HG03342 (cell line): ENCODE measurements around the gene ADGRB2.

Experiments
- ATAC-seq: cut with Tn5 transposase; IDR thresholded peaks from one replicate; pipeline ENCODE4 v1.9.1; 2021; ENCODE audit warnings: mild to moderate bottlenecking, moderate library complexity; ENCODE audit not compliant: unreplicated experiment

ADGRB2 gene

GRCh38 chr1:31704271-31705079 is 59.7 kb downstream of the ADGRB2 start:
- ATAC-seq: no peak

- ATAC-seq: no peak
These were observed 60.5 kb downstream of the ADGRB2 start, which contains the start of gene COL16A1 for GRCh38 chr1:31703431-31704270. Gene COL16A1 (minus strand): TSS chr1:31704017. CDS start chr1:31702193, 1,824 bp downstream.

- ATAC-seq: no peak
These were observed 61.2 kb downstream of the ADGRB2 start for GRCh38 chr1:31702836-31703404.

GRCh38 chr1:31701091-31701736 is 62.9 kb downstream of the ADGRB2 start:
- ATAC-seq: no peak

GRCh38 chr1:31700468-31701090 is 63.6 kb downstream of the ADGRB2 start:
- no peak for ATAC-seq

- ATAC-seq: no peak
These were observed 64.7 kb downstream of the ADGRB2 start for GRCh38 chr1:31699341-31699891.

- ATAC-seq: no peak
These were observed 66.7 kb downstream of the ADGRB2 start for GRCh38 chr1:31697369-31697984.

- ATAC-seq: no peak
These were observed 67.9 kb downstream of the ADGRB2 start for GRCh38 chr1:31696242-31696641.

GRCh38 chr1:31695327-31695726 is 68.8 kb downstream of the ADGRB2 start:
- ATAC-seq: no peak

- ATAC-seq: no peak
These were observed 69.2 kb downstream of the ADGRB2 start for GRCh38 chr1:31694964-31695313.

- no peak for ATAC-seq
These were observed 69.8 kb downstream of the ADGRB2 start for GRCh38 chr1:31694069-31694963.

GRCh38 chr1:31693231-31693630 is 70.9 kb downstream of the ADGRB2 start:
- ATAC-seq: no peak

- no peak for ATAC-seq
These were observed 72.2 kb downstream of the ADGRB2 start for GRCh38 chr1:31691951-31692350.

- ATAC-seq: no peak
These were observed 72.7 kb downstream of the ADGRB2 start for GRCh38 chr1:31691446-31691845.

GRCh38 chr1:31690921-31691320 is 73.2 kb downstream of the ADGRB2 start:
- no peak for ATAC-seq

GRCh38 chr1:31689854-31690253 is 74.3 kb downstream of the ADGRB2 start:
- ATAC-seq: no peak

- ATAC-seq: no peak
These were observed 74.8 kb downstream of the ADGRB2 start for GRCh38 chr1:31689379-31689778.

GRCh38 chr1:31688233-31688918 is 75.8 kb downstream of the ADGRB2 start:
- no peak for ATAC-seq
